Breast epithelium (tissue), 3 donors: Measurements from ENCODE around the gene RORB.

Experiments used
- CTCF ChIP-seq, 3 donors: fragments of 450-650 bp; IDR thresholded peaks; one replicate each; pipeline ENCODE4 v1.5.1; 2016 to 2017; ENCODE audit warnings: antibody characterized with exemption in 3 of 3, mild to moderate bottlenecking in 3 of 3, moderate library complexity in 3 of 3
- POLR2AphosphoS5 ChIP-seq, 3 donors: sonication (generic); formaldehyde crosslinking; IDR thresholded peaks; one replicate each; pipeline ENCODE4 v1.6.1; 2017; ENCODE audit warnings: antibody characterized with exemption in 3 of 3

GRCh38 chr9:74496406-74496805 lies 729 bp upstream of the RORB start:
- TF ChIP-seq CTCF (IDR thresholded peaks at IDR 0.05) (no peak), POLR2AphosphoS5 (IDR thresholded peaks at IDR 0.05) (no peak)
